PC-9 (cell line): ENCODE results near the gene TLE1. TPM values are rescaled to one million over a fixed set of nuclear protein-coding genes. Genes with fewer than 3 reads are reported as not detected.

ENCODE experiments used
- BruUV-seq: library from RNA; stranded (reverse); fragments of 400-500 nt; replicated peaks from 2 replicates; lab custom pipeline; 2021; lab: Mats Ljungman, UMichigan
- CTCF ChIA-PET: fragments of 300-600 bp; sonication (Branson Sonifier 250); formaldehyde crosslinking; loops from one replicate; lab custom pipeline; 2022; ENCODE audit warnings: antibody characterized with exemption; lab: Charles Lee
- POLR2A ChIA-PET: fragments of 300-600 bp; sonication (Branson Sonifier 250); formaldehyde crosslinking; loops from one replicate; lab custom pipeline; 2022; ENCODE audit warnings: antibody characterized with exemption; ENCODE audit not compliant: unreplicated experiment; lab: Charles Lee
- DNase-seq, 2 experiments: peaks; one replicate each; pipeline versions ENCODE4 v3.0.0 to v3.0.0-alpha.2; 2015 to 2022; ENCODE audit warnings: mixed read lengths in 1 of 2
- H2AFZ ChIP-seq: fragments of 200-600 bp; sonication (generic); 2 replicates; pipeline ENCODE4 v1.8.1; 2017; ENCODE audit warnings: antibody characterized with exemption
- H3F3A ChIP-seq: fragments of 200-600 bp; sonication (generic); 2 replicates; pipeline ENCODE4 v1.8.1; 2017; ENCODE audit warnings: antibody characterized with exemption, mild to moderate bottlenecking, low read depth; ENCODE audit not compliant: insufficient read depth
- H3K27ac ChIP-seq: fragments of 200-600 bp; sonication (generic); 2 replicates; pipeline ENCODE4 v1.6.1; 2016; ENCODE audit warnings: mixed run types
- H3K27me3 ChIP-seq: fragments of 200-600 bp; sonication (generic); 2 replicates; pipeline ENCODE4 v1.6.1; 2016; ENCODE audit warnings: low read depth, mixed run types; ENCODE audit not compliant: insufficient read depth
- H3K36me3 ChIP-seq: fragments of 200-600 bp; sonication (generic); 2 replicates; pipeline ENCODE4 v1.6.1; 2016; ENCODE audit warnings: low read depth, mixed run types
- H3K4me1 ChIP-seq: fragments of 200-600 bp; sonication (generic); replicated peaks from 2 replicates; pipeline ENCODE4 v1.6.1; 2016; ENCODE audit warnings: mixed run types; ENCODE audit not compliant: insufficient read depth
- H3K4me2 ChIP-seq: fragments of 200-600 bp; sonication (generic); 2 replicates; pipeline ENCODE4 v1.6.1; 2017; ENCODE audit warnings: mixed run types
- H3K4me3 ChIP-seq: fragments of 200-600 bp; sonication (generic); 2 replicates; pipeline ENCODE4 v1.6.1; 2016; ENCODE audit warnings: mixed run types
- H3K79me2 ChIP-seq: fragments of 200-600 bp; sonication (generic); 2 replicates; pipeline ENCODE4 v1.6.1; 2017; ENCODE audit warnings: low read depth, mixed run types
- H3K9me2 ChIP-seq: fragments of 200-600 bp; sonication (generic); 2 replicates; pipeline ENCODE4 v1.8.1; 2017; ENCODE audit warnings: mild to moderate bottlenecking; ENCODE audit not compliant: insufficient read depth
- H3K9me3 ChIP-seq: fragments of 200-600 bp; sonication (generic); 2 replicates; pipeline ENCODE4 v1.8.1; 2016; ENCODE audit warnings: low read depth; ENCODE audit not compliant: insufficient read depth
- H4K20me1 ChIP-seq: fragments of 200-600 bp; sonication (generic); 2 replicates; pipeline ENCODE4 v1.8.1; 2017; ENCODE audit not compliant: insufficient read depth
- CTCF ChIP-seq: fragments of 200-600 bp; sonication (generic); conservative IDR thresholded peaks from 2 replicates; pipeline ENCODE4 v1.6.1; 2017; ENCODE audit warnings: mixed run types, antibody characterized with exemption, mild to moderate bottlenecking, moderate library complexity
- EZH2 ChIP-seq: fragments of 200-600 bp; sonication (generic); IDR thresholded peaks from 2 replicates; pipeline ENCODE4 v1.8.0; 2017; ENCODE audit warnings: antibody characterized with exemption, low read depth
- intact Hi-C: fragments of 100-400 bp; cut with micrococcal nuclease; formaldehyde crosslinking; loops from one replicate; pipeline ENCODE4 v1.10.0; 2022; ENCODE audit not compliant: unreplicated experiment
- total RNA-seq: library from RNA; stranded (reverse); gene quantifications from 2 replicates; pipeline ENCODE4 v1.2.3, GENCODE V29; 2021

Gene TLE1
- total RNA-seq, 1 experiment from 2014 or later = 80.9 TPM

- no peak for DNase-seq
- Histone ChIP-seq H3K27ac (no peak overlapping the region), H3K4me3 (no peak overlapping the region), H3K4me1 (no peaks in the 10 kb centered on the region), H3K79me2 (no peaks in the 10 kb centered on the region), H3K27me3 (no peaks in the 10 kb centered on the region), H3K9me2 (no peaks in the 10 kb centered on the region), H3K36me3 (peaks cover 22% of the 10 kb centered on the region; the same call in 1 of the 2 replicates), H4K20me1 (no peaks in the 10 kb centered on the region), H3K9me3 (no peaks in the 10 kb centered on the region), H3K4me2 (no peak overlapping the region), H2AFZ (no peak overlapping the region), H3F3A (no peaks in the 10 kb centered on the region)
- TF ChIP-seq CTCF = no peak
- no peak for TF ChIP-seq EZH2
- intact Hi-C loops = no loop called here
- ChIA-PET POLR2A (no interaction called here), CTCF (no interaction called here)
- BruUV-seq = no TSS peak
Observed at GRCh38 chr9:81584099-81584498, 105.2 kb downstream of the TLE1 start.

DNA sequence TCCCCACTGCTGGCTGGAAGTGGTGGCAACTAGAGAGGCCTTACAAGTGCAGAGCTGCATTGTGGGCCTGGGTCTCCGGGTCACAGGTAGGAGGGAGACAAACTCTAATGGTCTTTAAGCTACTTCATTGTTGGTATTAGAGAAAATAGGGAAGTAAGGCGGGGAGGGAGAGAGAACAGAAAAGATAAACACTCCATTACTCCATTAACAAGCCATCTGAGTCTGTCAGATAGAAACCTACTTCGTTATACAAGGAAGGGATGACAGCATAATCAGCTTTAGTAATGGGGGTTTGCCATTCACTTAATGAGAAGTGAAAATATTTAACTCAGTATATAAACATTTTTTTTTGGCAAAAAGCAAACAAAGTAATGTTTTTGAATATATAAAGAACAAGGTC, 107.4 kb downstream of the TLE1 start:
- ChIA-PET POLR2A (no interaction called here), CTCF (no interaction called here)
- TF ChIP-seq CTCF (no peak), EZH2 (no peak)
- Histone ChIP-seq H3K4me3 (no peak overlapping the region), H3K9me2 (no peaks in the 10 kb centered on the region), H3K36me3 (peaks cover 17% of the 10 kb centered on the region; the same call in 1 of the 2 replicates), H3K27me3 (no peaks in the 10 kb centered on the region), H3K79me2 (no peaks in the 10 kb centered on the region), H3K9me3 (no peaks in the 10 kb centered on the region), H3K4me1 (no peaks in the 10 kb centered on the region), H3K4me2 (no peak overlapping the region), H4K20me1 (no peaks in the 10 kb centered on the region), H2AFZ (no peak overlapping the region), H3K27ac (no peak overlapping the region), H3F3A (no peaks in the 10 kb centered on the region)
- DNase-seq = no peak
- BruUV-seq = no TSS peak
- intact Hi-C loops = no loop called here

DNA sequence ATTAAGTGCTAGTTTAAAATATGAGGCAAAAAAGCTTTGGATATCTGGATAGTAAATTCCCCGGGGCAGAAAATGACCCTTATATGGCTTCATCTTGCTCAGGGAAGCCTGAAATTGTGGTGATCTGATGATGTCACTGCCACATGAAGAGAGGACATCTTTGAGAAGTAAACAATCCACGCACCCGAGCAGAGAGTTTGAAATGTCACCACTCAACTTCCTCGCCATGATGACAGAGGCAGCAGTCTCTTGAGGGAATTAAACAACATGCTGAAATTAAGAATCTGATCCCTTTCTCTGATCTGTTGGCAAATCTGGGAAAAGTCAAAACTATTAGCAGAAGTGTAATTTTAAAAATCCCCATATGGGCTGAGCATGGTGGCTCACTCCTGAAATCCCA, 110.0 kb downstream of the TLE1 start:
- ChIA-PET POLR2A (no interaction called here), CTCF (no interaction called here)
- Histone ChIP-seq H4K20me1 (no peaks in the 10 kb centered on the region), H3K27ac (no peak overlapping the region), H3K4me3 (no peak overlapping the region), H3K9me3 (no peaks in the 10 kb centered on the region), H2AFZ (no peak overlapping the region), H3K36me3 (peaks cover 11% of the 10 kb centered on the region; the same call in 1 of the 2 replicates), H3K4me2 (no peak overlapping the region), H3K27me3 (no peaks in the 10 kb centered on the region), H3K4me1 (no peaks in the 10 kb centered on the region), H3K79me2 (no peaks in the 10 kb centered on the region), H3F3A (0 out of 2 replicates have a peak, but pooled peaks cover 3% of the 10 kb centered on the region), H3K9me2 (no peaks in the 10 kb centered on the region)
- TF ChIP-seq EZH2 (no peak), CTCF (no peak)
- no peak for DNase-seq
- intact Hi-C loops = no loop called here
- BruUV-seq = no TSS peak
